GM19099 (cell line): ENCODE measurements around the gene BRSK1.

Source experiments
- POLR2A ChIP-seq: IDR thresholded peaks from 3 replicates; pipeline ENCODE4 v1.6.1; 2011; ENCODE audit warnings: low read depth; ENCODE audit not compliant: insufficient read length; ENCODE audit errors: extremely low read depth

Gene BRSK1

DNA sequence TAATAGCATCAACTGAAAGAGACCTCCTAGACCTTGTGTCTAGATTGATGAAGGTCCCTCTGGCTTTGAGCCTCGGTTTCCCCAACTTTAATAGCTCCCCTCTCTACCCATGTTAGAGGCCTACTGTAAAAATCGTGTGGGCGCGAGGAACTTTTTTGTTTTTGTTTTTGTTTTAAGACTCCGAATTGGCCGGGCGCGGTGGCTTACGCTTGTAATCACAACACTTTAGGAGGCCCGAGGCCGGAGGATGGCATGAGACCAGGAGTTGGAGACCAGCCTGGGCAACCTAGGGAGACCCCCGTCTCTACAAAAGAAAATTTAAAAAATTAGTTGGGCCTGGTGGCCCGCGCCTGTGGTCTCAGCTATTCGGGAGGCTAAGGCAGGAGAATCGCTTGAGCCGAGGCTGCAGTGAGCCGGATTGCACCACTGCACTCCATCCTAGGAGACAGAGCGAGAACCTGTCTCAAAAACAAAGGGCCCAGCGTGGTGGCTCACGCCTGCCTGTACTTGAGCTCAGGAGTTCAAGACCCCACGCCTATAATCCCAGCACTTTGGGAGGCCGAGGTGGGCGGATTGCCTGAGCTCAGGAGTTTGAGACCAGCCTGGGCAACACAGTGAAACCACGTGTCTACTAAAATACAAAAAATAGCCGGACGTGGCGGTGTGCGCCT, 24.1 kb upstream of the BRSK1 start:
- no peak for TF ChIP-seq POLR2A

- no peak for TF ChIP-seq POLR2A
Observed at GRCh38 chr19:55261671-55262126, 22.1 kb upstream of the BRSK1 start.

DNA sequence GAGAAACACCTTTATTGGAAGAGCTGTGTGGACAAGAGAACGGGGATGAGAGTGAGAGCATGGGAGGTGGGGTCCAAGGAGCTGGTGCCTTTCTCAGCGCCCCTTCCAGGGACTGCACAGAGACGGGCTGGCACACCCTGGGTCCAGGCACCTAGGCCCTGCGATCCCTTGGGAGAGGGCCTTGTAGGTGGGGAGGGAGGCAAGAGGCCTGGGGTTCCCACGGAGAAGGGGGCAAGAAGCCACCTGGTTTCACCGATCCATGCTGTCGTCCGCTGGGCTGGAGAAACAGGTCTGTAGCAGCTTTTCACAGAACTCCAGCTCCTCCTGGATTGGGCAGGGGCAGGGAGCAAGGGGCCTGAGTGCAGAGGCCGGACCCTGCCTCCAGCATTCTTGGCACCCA, 21.4 kb upstream of the BRSK1 start:
- TF ChIP-seq POLR2A: no peak

- TF ChIP-seq POLR2A: no peak
Observed at GRCh38 chr19:55264531-55264930, 19.3 kb upstream of the BRSK1 start.

GRCh38 chr19:55265173-55265572, 18.6 kb upstream of the BRSK1 start:
- TF ChIP-seq POLR2A: no peak

- TF ChIP-seq POLR2A: no peak
Observed at GRCh38 chr19:55265723-55266386, 17.9 kb upstream of the BRSK1 start.

DNA sequence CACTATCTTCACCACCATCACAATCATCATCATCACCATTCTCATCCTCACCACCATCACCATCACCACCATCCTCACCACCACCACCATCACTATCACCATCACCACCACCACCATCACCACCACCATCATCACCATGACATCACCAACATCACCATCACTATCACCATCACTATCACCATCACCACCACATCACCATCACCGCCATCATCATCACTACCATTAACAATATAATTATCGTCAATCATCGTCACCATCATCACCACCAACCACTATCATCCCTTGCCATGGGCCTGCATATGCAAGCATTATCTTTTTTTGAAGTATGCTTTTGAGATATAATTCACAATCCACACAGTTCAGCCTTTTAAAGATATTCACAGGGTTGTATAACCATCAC, 17.4 kb upstream of the BRSK1 start:
- TF ChIP-seq POLR2A: no peak

DNA sequence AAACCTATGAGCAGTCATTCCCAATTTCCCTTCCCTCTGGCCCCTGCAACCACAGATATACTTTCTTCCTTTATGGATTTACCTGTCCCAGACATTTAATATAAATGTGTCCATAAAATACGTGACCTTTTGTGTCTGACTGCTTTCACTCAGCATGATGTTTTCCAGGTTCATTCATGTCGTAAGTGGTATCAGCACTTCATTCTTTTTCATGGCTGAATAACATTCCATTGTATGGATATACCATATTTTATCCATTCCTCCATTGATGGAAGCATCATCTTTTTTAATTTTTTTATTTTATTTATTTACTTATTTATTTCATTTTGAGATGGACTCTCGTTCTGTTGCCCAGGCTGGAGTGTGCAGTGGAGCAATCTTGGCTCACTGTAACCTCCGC, 17.0 kb upstream of the BRSK1 start:
- TF ChIP-seq POLR2A: no peak

GRCh38 chr19:55269299-55269698, 14.5 kb upstream of the BRSK1 start:
- TF ChIP-seq POLR2A: no peak

DNA sequence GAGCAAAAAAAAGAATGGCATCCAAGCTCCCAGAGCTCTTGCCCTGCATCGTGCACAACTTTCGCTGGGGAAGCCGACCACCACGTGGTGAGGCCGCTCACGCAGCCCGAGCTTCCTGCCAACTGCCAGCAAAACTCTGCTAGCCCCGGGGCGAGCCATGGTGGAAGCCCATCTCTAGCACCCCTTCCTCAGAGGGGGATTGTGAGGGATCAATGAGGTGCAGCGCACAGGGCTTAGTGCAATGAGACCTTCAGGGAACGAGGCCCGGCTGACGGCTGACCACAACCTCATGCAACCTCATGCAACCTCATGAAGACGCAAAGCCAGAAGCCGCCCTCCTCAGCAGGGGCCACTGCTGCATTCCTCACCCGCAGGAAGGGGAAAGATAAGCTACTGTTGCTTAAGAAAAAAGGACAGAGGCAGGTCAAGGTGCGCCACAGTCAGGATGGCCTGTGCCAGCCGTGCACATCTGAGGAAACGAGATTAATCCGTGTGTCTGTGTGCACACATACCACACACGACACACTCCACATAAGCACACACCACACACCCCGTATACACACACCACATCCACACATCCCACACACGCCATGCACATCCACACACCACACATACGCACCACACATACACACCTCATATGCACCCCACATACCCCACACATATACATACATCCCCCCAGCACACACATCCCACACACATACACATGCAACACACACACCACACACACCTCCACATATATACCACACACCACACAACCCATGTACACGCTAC, 13.4 kb upstream of the BRSK1 start:
- TF ChIP-seq POLR2A: no peak

- no peak for TF ChIP-seq POLR2A
Observed at GRCh38 chr19:55272142-55272541, 11.7 kb upstream of the BRSK1 start.

GRCh38 chr19:55273978-55274707, 9.7 kb upstream of the BRSK1 start:
- no peak for TF ChIP-seq POLR2A

GRCh38 chr19:55275851-55276719, 7.7 kb upstream of the BRSK1 start:
- no peak for TF ChIP-seq POLR2A

DNA sequence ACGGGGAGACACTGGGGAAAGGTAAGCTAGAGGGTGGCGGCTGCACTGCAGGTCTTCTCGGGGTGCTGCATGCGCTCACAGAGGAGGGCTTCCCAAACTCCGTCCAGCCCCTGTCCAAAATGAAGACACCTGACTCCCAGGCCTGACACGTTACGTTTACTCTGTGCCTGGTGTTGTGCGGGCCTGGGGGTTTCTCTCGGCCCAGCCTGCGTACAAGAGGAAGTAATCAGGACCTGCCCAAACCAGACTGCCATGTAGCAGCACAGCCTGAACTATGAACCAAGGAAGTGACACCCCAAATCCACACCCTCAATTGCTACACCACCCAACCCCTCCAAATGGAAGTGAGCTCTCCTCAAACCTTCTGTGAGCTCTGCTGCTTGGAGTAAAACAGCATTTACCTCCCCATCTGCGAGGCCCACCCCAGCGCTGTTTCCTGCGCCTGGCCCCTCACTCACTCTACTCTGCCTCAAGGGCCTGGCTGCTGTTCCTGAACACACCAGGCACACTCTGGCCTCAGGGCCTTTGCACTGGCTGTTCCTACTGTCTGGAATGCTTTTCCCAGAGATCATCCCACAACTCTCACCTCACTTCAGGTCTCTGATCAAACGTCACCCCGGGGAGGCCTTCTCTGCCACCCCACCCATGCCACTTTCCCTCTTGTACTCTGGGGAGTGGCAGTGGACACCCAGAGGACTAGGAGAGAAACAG, 6.9 kb upstream of the BRSK1 start:
- no peak for TF ChIP-seq POLR2A
